Fibroblast of mammary gland (primary cell): ENCODE measurements around the gene NCOA1.

Experiments
- DNase-seq: peaks from one replicate; pipeline ENCODE4 v3.0.0-alpha.2; 2010; ENCODE audit warnings: low read depth
- H3K4me3 ChIP-seq: 2 replicates; pipeline ENCODE4 v1.5.1; 2011; ENCODE audit warnings: low read depth, mild to moderate bottlenecking, low read length, moderate library complexity; ENCODE audit not compliant: control insufficient read depth
- CTCF ChIP-seq: conservative IDR thresholded peaks from 2 replicates; pipeline ENCODE4 v1.5.1; 2011; ENCODE audit warnings: low read depth, low read length, inconsistent platforms; ENCODE audit not compliant: control insufficient read depth, insufficient read depth

NCOA1 gene

DNA sequence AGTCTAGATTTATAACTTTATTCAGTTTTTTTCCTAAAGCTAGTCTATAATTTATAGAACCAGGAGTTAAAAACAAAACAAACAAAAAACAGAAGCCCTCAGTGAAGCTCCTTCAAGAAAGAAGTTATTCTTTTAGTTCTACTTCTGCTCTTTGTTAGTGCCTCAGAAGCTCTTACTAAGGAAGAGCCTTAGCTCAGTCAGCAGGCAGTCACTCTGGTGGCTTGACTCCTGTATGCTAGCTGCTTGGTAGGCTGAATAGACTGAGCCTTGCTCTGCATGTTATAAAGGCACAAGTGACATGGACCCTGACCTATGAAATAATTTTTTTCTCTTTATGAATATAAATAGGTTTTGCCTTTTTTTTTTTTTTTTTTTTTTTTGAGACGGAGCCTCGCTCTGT lies 24.8 kb downstream of the NCOA1 start:
- TF ChIP-seq CTCF, result no peak
- no peak overlapping the region for H3K4me3 ChIP-seq
- DNase-seq, result no peak

DNA sequence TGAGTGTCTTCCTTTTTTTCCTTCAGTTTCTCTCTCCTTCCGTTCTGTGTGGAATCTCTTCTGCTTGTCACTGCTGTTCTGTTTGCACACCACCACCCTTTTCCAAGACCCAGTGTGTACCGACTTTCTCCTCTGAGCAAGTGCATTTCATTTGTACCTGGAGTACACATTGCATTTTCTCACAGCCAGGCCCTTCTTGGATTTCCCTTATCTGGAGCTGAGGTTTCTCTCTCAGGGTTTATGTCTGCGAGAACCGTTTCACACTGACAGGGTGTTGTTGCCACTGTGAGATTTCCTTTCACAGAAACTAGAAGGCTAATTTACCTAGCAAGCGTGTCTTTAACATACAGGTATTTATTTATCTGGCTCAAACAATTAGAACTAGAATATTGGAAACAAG lies 26.2 kb downstream of the NCOA1 start:
- H3K4me3 ChIP-seq, result no peak overlapping the region
- DNase-seq, result no peak
- TF ChIP-seq CTCF, result no peak

DNA sequence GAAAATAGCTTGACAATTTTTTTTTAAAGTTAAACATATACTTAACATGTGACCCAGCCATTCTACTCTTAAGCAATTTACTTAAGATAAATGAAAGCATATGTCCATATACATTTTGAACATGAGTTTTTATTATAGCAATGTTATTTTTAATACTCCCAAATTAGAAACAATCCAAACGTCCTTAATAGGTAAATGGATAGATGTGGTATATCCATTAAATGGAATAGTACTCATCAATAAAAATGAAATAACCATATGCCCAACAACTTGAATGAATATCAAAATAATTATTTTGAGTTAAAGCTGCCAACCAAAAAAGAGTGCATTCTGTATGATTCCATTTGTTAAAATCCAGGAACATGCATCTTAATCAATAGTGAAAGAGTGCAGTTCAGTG lies 29.1 kb downstream of the NCOA1 start:
- no peak for TF ChIP-seq CTCF
- H3K4me3 ChIP-seq, result no peak overlapping the region
- DNase-seq, result no peak

DNA sequence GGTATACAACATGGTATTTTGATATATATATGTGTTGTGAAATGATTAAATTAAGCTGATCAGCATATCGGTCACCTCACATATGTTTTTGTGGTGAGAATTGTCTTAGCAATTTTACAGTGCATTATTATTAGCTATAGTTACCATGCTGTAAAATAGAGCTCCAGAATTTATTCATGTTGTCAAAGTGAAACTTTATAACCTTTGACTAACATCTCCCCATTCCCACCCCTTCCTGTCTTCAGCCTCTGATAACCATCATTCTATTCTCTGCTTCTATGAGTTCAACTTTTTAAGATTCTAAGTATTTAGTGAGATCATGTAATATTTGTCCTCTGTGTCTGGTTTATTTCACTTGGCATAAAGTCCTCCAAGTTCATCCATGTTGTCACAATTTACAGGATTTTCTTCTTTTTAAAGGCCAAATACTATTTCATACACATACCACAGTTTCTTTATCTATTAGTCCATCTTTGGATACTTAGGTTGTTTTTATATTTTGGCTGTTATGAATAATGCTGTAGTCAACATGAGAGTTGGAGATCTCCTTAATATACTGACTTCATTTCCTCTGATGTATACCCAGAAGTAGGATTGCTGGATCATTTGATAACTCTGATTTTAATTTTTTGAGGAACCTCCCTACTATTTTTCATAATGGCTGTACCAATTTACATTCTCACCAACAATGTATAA lies 30.3 kb downstream of the NCOA1 start:
- no peak for DNase-seq
- no peak for TF ChIP-seq CTCF
- H3K4me3 ChIP-seq, result no peak overlapping the region

- no peak overlapping the region for H3K4me3 ChIP-seq
- no peak for DNase-seq
- TF ChIP-seq CTCF, result no peak
Measured at GRCh38 chr2:24521975-24522639, 31.1 kb downstream of the NCOA1 start.

GRCh38 chr2:24527536-24527935 lies 36.5 kb downstream of the NCOA1 start:
- H3K4me3 ChIP-seq, result no peak overlapping the region
- no peak for DNase-seq
- TF ChIP-seq CTCF, result no peak
